Measurements from ENCODE around the gene ZBTB38.

- no peak for TF ChIP-seq CTCF (IDR thresholded peaks at IDR 0.05; ENCODE audit: insufficient read depth, low read length)
- TF ChIP-seq REST (IDR thresholded peaks at IDR 0.05; ENCODE audit: insufficient replicate concordance, low read depth) = no peak
- TF ChIP-seq POLR2AphosphoS5 (IDR thresholded peaks at IDR 0.05; ENCODE audit: low read depth) = no peak
Measured at GRCh38 chr3:141326123-141326522, 42.2 kb upstream of the ZBTB38 start.
